NCI-H146 (cell line): ENCODE data around the gene WDR87.
"Not testable (repeated sequence)": the region's sequence is repeated elsewhere in the genome, so short reads cannot be mapped to it uniquely, and the experiment has no call there.

ENCODE experiments used
- DNase-seq: peaks from one replicate; lab custom pipeline; 2025; lab: John Stamatoyannopoulos, UW

The WDR87 gene

GRCh38 chr19:37877147-37877546 lies 29.2 kb downstream of the WDR87 start:
- no peak for DNase-seq

GRCh38 chr19:37876032-37876431 lies 30.4 kb downstream of the WDR87 start:
- DNase-seq: no peak

- DNase-seq: no peak
Measured at GRCh38 chr19:37874784-37875183, 31.6 kb downstream of the WDR87 start.

DNA sequence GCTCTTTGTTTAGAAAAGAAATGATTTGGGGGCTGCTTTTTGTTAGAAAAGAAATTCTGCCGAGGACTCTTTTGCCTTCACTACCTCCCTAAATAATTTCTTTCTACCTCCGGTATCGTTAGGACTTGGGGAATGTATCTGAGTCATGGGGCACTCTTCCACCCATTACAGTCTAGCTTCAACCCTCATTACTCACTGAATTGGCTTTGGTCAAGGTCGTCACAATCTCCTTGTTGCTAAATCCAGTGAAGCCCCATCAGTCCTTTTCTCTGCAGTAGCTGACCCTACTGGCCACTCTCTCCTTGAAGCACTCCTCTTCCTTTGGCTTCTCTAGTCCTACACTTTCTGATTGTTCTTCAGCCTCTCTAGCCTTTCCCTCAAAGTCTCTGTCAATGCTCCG lies 34.0 kb downstream of the WDR87 start:
- no peak for DNase-seq

DNA sequence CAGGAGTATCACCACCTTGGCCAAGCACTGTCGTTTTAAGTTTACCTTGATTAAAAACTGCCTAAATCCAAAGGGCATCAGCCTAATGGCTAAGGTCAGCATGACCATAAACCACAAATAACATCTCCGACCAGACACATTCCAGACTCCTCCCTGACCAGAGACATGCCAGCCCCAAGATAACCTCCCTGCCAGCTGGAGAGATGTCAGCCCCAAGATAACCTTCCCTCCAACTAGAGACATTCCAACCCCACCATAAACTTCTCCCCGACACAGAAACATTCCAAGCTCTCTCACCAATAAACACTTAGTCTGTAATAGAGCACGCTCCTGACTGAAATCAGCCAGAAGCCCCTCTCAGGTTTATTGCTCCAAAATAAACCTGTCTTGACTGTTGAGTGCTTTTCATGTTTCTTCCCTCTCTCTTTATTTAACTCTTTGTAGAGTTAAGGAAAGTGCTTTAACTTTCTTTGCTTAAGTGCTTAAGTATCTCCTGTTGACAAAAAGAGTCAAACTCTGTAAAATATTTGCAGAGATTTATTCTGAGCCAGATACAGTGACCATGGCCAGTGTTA lies 36.5 kb downstream of the WDR87 start:
- no peak for DNase-seq

- no peak for DNase-seq
Measured at GRCh38 chr19:37867831-37868230, 38.6 kb downstream of the WDR87 start.

DNA sequence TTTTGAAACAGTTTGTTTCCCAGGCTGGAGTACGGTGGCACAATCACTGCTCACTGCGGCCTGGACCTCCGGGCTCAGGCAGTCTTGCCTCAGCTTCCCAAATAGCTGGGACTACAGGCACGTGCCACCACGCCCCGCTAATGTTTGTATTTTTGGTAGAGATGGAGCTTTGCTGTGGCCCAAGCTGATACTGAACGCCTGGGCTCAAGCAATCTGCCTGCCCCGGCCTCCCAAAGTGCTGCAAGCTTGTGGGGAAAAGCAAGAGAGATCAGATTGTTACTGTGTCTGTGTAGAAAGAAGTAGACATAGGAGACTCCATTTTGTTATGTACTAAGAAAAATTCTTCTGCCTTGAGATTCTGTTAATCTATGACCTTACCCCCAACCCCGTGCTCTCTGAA lies 40.5 kb downstream of the WDR87 start:
- not testable (repeated sequence) for DNase-seq

DNA sequence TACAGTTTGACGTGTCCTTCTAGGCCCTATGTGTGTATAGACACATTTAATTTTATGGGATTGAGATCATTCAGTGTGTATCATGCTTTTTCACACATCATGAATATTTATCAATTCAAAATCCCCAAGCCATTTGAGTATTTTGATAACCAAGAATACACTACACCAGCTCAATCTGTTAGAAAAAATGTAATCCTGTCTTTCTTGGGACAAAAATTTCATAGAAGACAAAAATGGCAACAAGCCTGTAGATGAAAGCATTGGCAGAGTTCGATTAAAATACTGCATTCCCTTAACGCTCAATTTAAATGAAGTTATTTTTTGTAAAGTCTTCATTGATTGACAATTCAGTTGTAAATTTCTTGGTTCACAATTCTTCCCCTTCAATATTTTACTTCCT lies 41.9 kb downstream of the WDR87 start:
- DNase-seq: no peak

DNA sequence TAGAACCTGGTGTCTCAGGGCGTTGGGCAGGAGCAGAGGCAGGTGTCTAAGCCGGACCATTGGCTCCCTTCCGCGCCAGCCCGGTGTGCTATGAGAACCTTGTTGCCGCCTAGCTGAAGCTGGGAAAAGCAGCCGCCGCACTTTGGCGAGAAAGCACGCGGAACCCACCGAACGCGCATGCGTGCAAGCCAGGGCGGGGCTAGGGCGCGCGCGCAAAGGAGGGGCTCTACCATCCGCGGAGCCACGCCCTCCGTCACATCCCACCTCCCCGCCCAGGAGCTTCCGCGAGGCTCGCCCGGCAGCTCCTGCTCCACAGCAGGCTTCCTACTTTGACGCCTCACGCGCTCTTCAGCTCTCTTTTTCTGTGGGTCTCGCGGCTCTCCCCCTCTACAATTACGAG lies 51.3 kb downstream of the WDR87 start:
- DNase-seq: peak; percentile 27

DNA sequence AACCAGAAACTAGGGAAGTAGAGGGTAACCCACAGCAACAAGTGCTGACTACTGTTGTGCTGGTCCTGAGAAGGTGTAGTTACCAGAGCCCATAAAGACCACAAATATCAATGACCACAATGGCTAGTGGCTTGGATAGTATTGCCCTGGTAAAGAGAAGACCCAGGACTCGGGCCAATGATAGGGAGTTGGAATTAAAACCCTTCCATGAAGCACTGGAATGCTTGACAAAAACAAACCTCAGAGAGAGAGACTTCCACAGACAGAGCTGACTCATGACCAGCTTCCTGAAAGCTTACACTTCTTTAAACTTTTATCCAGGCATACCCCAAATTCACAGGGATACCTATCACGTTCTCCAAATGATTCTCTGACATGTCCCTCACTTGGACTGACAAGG lies 60.5 kb downstream of the WDR87 start:
- DNase-seq: no peak
